ENCODE data around the gene PRM1. TPM values are rescaled to one million over a fixed set of nuclear protein-coding genes. Genes with fewer than 3 reads are reported as not detected.

The PRM1 gene
- total and polyA plus RNA-seq, 2 of the 13 experiments (the other 11 are each of a cell fraction or from before 2014, with no cell fraction given), result not detected

GRCh38 chr16:11273721-11274324 lies 7.3 kb downstream of the PRM1 start (continued):
- TF ChIP-seq, protein P1, sequence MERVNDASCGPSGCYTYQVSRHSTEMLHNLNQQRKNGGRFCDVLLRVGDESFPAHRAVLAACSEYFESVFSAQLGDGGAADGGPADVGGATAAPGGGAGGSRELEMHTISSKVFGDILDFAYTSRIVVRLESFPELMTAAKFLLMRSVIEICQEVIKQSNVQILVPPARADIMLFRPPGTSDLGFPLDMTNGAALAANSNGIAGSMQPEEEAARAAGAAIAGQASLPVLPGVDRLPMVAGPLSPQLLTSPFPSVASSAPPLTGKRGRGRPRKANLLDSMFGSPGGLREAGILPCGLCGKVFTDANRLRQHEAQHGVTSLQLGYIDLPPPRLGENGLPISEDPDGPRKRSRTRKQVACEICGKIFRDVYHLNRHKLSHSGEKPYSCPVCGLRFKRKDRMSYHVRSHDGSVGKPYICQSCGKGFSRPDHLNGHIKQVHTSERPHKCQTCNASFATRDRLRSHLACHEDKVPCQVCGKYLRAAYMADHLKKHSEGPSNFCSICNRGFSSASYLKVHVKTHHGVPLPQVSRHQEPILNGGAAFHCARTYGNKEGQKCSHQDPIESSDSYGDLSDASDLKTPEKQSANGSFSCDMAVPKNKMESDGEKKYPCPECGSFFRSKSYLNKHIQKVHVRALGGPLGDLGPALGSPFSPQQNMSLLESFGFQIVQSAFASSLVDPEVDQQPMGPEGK (CRISPR knock-in tag; IDR thresholded peaks at IDR 0.05), result peak; percentile 39
- TF ChIP-seq FOXM1 (CRISPR knock-in tag; IDR thresholded peaks at IDR 0.05) (no peak), ZNF687 (CRISPR knock-in tag; IDR thresholded peaks at IDR 0.05) (peak; percentile 58), CHCHD3 (CRISPR knock-in tag; IDR thresholded peaks at IDR 0.05) (no peak), ZNF672 (CRISPR knock-in tag; IDR thresholded peaks at IDR 0.05) (no peak), KDM5B (CRISPR knock-in tag; IDR thresholded peaks at IDR 0.05; ENCODE audit: borderline replicate concordance) (no peak), U2AF2 (IDR thresholded peaks at IDR 0.05; ENCODE audit: low read depth, low read length) (no peak), MBD4 (IDR thresholded peaks at IDR 0.05; ENCODE audit: borderline replicate concordance, low read length) (no peak), MAFG (CRISPR knock-in tag; IDR thresholded peaks at IDR 0.05) (no peak), ZNF773 (CRISPR knock-in tag; IDR thresholded peaks at IDR 0.05; ENCODE audit: borderline replicate concordance) (no peak)
- TF ChIP-seq, protein P2, sequence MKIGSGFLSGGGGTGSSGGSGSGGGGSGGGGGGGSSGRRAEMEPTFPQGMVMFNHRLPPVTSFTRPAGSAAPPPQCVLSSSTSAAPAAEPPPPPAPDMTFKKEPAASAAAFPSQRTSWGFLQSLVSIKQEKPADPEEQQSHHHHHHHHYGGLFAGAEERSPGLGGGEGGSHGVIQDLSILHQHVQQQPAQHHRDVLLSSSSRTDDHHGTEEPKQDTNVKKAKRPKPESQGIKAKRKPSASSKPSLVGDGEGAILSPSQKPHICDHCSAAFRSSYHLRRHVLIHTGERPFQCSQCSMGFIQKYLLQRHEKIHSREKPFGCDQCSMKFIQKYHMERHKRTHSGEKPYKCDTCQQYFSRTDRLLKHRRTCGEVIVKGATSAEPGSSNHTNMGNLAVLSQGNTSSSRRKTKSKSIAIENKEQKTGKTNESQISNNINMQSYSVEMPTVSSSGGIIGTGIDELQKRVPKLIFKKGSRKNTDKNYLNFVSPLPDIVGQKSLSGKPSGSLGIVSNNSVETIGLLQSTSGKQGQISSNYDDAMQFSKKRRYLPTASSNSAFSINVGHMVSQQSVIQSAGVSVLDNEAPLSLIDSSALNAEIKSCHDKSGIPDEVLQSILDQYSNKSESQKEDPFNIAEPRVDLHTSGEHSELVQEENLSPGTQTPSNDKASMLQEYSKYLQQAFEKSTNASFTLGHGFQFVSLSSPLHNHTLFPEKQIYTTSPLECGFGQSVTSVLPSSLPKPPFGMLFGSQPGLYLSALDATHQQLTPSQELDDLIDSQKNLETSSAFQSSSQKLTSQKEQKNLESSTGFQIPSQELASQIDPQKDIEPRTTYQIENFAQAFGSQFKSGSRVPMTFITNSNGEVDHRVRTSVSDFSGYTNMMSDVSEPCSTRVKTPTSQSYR (CRISPR knock-in tag; IDR thresholded peaks at IDR 0.05; ENCODE audit: borderline replicate concordance), result peak; percentile 43; the same call in 1 of the 2 replicates
- TF ChIP-seq, protein P3, sequence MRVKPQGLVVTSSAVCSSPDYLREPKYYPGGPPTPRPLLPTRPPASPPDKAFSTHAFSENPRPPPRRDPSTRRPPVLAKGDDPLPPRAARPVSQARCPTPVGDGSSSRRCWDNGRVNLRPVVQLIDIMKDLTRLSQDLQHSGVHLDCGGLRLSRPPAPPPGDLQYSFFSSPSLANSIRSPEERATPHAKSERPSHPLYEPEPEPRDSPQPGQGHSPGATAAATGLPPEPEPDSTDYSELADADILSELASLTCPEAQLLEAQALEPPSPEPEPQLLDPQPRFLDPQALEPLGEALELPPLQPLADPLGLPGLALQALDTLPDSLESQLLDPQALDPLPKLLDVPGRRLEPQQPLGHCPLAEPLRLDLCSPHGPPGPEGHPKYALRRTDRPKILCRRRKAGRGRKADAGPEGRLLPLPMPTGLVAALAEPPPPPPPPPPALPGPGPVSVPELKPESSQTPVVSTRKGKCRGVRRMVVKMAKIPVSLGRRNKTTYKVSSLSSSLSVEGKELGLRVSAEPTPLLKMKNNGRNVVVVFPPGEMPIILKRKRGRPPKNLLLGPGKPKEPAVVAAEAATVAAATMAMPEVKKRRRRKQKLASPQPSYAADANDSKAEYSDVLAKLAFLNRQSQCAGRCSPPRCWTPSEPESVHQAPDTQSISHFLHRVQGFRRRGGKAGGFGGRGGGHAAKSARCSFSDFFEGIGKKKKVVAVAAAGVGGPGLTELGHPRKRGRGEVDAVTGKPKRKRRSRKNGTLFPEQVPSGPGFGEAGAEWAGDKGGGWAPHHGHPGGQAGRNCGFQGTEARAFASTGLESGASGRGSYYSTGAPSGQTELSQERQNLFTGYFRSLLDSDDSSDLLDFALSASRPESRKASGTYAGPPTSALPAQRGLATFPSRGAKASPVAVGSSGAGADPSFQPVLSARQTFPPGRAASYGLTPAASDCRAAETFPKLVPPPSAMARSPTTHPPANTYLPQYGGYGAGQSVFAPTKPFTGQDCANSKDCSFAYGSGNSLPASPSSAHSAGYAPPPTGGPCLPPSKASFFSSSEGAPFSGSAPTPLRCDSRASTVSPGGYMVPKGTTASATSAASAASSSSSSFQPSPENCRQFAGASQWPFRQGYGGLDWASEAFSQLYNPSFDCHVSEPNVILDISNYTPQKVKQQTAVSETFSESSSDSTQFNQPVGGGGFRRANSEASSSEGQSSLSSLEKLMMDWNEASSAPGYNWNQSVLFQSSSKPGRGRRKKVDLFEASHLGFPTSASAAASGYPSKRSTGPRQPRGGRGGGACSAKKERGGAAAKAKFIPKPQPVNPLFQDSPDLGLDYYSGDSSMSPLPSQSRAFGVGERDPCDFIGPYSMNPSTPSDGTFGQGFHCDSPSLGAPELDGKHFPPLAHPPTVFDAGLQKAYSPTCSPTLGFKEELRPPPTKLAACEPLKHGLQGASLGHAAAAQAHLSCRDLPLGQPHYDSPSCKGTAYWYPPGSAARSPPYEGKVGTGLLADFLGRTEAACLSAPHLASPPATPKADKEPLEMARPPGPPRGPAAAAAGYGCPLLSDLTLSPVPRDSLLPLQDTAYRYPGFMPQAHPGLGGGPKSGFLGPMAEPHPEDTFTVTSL (CRISPR knock-in tag; IDR thresholded peaks at IDR 0.05; ENCODE audit: borderline replicate concordance), result peak; percentile 56; the same call in 1 of the 2 replicates
- TF ChIP-seq, protein P4, sequence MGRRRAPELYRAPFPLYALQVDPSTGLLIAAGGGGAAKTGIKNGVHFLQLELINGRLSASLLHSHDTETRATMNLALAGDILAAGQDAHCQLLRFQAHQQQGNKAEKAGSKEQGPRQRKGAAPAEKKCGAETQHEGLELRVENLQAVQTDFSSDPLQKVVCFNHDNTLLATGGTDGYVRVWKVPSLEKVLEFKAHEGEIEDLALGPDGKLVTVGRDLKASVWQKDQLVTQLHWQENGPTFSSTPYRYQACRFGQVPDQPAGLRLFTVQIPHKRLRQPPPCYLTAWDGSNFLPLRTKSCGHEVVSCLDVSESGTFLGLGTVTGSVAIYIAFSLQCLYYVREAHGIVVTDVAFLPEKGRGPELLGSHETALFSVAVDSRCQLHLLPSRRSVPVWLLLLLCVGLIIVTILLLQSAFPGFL (CRISPR knock-in tag; IDR thresholded peaks at IDR 0.05), result no peak
